ENCODE data around the gene RAB33A.

The RAB33A gene

GRCh38 chrX:130147631-130148030 lies 24.1 kb upstream of the RAB33A start:
- no peak for TF ChIP-seq CTCF (IDR thresholded peaks at IDR 0.05; ENCODE audit: poor library complexity, severe bottlenecking)
- H3K36me3 ChIP-seq (ENCODE audit: low read depth), result 0 out of 2 replicates have a peak, but pooled peaks cover 9% of the 10 kb centered on the region
- no peak for ATAC-seq (ENCODE audit: low read depth)

GRCh38 chrX:130155564-130155963 lies 16.2 kb upstream of the RAB33A start:
- Histone ChIP-seq H3K27ac (ENCODE audit: poor library complexity, severe bottlenecking) (no peak overlapping the region), H3K27me3 (ENCODE audit: insufficient read depth, poor library complexity, severe bottlenecking) (no peaks in the 10 kb centered on the region), H3K4me3 (ENCODE audit: severe bottlenecking) (no peak overlapping the region), H3K4me1 (ENCODE audit: insufficient read depth, poor library complexity, severe bottlenecking) (no peaks in the 10 kb centered on the region), H3K9me3 (ENCODE audit: severe bottlenecking) (no peaks in the 10 kb centered on the region), H3K36me3 (ENCODE audit: low read depth) (no peaks in the 10 kb centered on the region)
- DNase-seq (ENCODE audit: low spot score) (no peak), ATAC-seq (ENCODE audit: low read depth) (no peak)
- no peak for TF ChIP-seq CTCF (IDR thresholded peaks at IDR 0.05; ENCODE audit: poor library complexity, severe bottlenecking)

More at GRCh38 chrX:130147631-130148030, 24.1 kb upstream of the RAB33A start:
- no peaks in the 10 kb centered on the region for H3K9me3 ChIP-seq (ENCODE audit: severe bottlenecking)
- no peak overlapping the region for H3K4me3 ChIP-seq (ENCODE audit: severe bottlenecking)
- H3K27me3 ChIP-seq (ENCODE audit: insufficient read depth, poor library complexity, severe bottlenecking), result no peaks in the 10 kb centered on the region
- H3K4me1 ChIP-seq (ENCODE audit: insufficient read depth, poor library complexity, severe bottlenecking), result no peaks in the 10 kb centered on the region
- H3K27ac ChIP-seq (ENCODE audit: poor library complexity, severe bottlenecking), result no peak overlapping the region
- no peak for DNase-seq (ENCODE audit: low spot score)

GRCh38 chrX:130158311-130158710 lies 13.5 kb upstream of the RAB33A start:
- Histone ChIP-seq H3K27me3 (ENCODE audit: insufficient read depth, poor library complexity, severe bottlenecking) (no peaks in the 10 kb centered on the region), H3K36me3 (ENCODE audit: low read depth) (no peaks in the 10 kb centered on the region)
- TF ChIP-seq CTCF (IDR thresholded peaks at IDR 0.05; ENCODE audit: poor library complexity, severe bottlenecking), result no peak

GRCh38 chrX:130159776-130160175 lies 12.0 kb upstream of the RAB33A start:
- TF ChIP-seq CTCF (IDR thresholded peaks at IDR 0.05; ENCODE audit: poor library complexity, severe bottlenecking), result no peak
- no peak for DNase-seq (ENCODE audit: low spot score)
- Histone ChIP-seq H3K4me1 (ENCODE audit: insufficient read depth, poor library complexity, severe bottlenecking) (no peaks in the 10 kb centered on the region), H3K9me3 (ENCODE audit: severe bottlenecking) (no peaks in the 10 kb centered on the region), H3K4me3 (ENCODE audit: severe bottlenecking) (no peak overlapping the region), H3K27ac (ENCODE audit: poor library complexity, severe bottlenecking) (no peak overlapping the region), H3K36me3 (ENCODE audit: low read depth) (no peaks in the 10 kb centered on the region), H3K27me3 (ENCODE audit: insufficient read depth, poor library complexity, severe bottlenecking) (no peaks in the 10 kb centered on the region)
- ATAC-seq (ENCODE audit: low read depth), result no peak

More at GRCh38 chrX:130158311-130158710, 13.5 kb upstream of the RAB33A start:
- no peaks in the 10 kb centered on the region for H3K4me1 ChIP-seq (ENCODE audit: insufficient read depth, poor library complexity, severe bottlenecking)
- H3K27ac ChIP-seq (ENCODE audit: poor library complexity, severe bottlenecking), result no peak overlapping the region
- no peak for DNase-seq (ENCODE audit: low spot score)
- no peak for ATAC-seq (ENCODE audit: low read depth)
- no peak overlapping the region for H3K4me3 ChIP-seq (ENCODE audit: severe bottlenecking)
- H3K9me3 ChIP-seq (ENCODE audit: severe bottlenecking), result no peaks in the 10 kb centered on the region

- ATAC-seq (ENCODE audit: low read depth), result no peak
- Histone ChIP-seq H3K27ac (ENCODE audit: poor library complexity, severe bottlenecking) (no peak overlapping the region), H3K36me3 (ENCODE audit: low read depth) (no peaks in the 10 kb centered on the region), H3K9me3 (ENCODE audit: severe bottlenecking) (no peaks in the 10 kb centered on the region), H3K27me3 (ENCODE audit: insufficient read depth, poor library complexity, severe bottlenecking) (no peaks in the 10 kb centered on the region), H3K4me3 (ENCODE audit: severe bottlenecking) (no peak overlapping the region), H3K4me1 (ENCODE audit: insufficient read depth, poor library complexity, severe bottlenecking) (no peaks in the 10 kb centered on the region)
- DNase-seq (ENCODE audit: low spot score), result no peak
- TF ChIP-seq CTCF (IDR thresholded peaks at IDR 0.05; ENCODE audit: poor library complexity, severe bottlenecking), result no peak
Measured at GRCh38 chrX:130162094-130162735, 9.5 kb upstream of the RAB33A start.
